OCI-LY3 (cell line): ENCODE data around the gene DDX20.
A peak's percentile ranks its signal among the peaks of the same experiment; 100 is the strongest.

Source experiments
- EZH2phosphoT487 ChIP-seq: fragments of 200-600 bp; shearing (Covaris generic); IDR thresholded peaks from 2 replicates; pipeline ENCODE4 v1.6.1; 2018; ENCODE audit warnings: antibody characterized with exemption, mixed run types, low read depth
- TF ChIP-seq, protein P1 (sequence below): fragments of 200-600, 300-600 bp; sonication (generic); IDR thresholded peaks from 2 replicates; pipeline ENCODE4 v1.5.1; 2014; ENCODE audit warnings: antibody characterized with exemption, low read length, low read depth

DNA sequence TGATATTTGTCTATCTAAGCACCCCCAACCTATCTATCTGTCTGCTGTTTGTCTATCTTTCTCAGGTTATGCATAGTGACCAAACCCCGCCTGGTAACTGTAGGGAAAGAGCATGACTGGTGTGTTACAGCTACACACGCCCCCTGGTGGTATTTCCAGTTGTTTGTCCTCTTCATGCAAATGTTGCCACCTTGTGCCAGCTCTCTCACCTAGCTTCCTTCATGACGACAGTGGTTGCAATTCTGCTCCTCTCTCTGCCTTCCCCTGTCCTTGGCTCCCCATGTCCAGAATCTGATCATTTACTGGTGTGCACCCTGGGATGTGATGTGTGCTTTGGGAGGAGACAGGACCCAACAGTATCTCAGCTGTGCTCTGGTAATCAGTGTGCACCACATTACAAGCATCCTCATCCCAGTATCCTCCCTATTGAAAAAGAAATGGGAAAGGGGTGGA is 8.4 kb upstream of the DDX20 start:
- TF ChIP-seq, protein P1, sequence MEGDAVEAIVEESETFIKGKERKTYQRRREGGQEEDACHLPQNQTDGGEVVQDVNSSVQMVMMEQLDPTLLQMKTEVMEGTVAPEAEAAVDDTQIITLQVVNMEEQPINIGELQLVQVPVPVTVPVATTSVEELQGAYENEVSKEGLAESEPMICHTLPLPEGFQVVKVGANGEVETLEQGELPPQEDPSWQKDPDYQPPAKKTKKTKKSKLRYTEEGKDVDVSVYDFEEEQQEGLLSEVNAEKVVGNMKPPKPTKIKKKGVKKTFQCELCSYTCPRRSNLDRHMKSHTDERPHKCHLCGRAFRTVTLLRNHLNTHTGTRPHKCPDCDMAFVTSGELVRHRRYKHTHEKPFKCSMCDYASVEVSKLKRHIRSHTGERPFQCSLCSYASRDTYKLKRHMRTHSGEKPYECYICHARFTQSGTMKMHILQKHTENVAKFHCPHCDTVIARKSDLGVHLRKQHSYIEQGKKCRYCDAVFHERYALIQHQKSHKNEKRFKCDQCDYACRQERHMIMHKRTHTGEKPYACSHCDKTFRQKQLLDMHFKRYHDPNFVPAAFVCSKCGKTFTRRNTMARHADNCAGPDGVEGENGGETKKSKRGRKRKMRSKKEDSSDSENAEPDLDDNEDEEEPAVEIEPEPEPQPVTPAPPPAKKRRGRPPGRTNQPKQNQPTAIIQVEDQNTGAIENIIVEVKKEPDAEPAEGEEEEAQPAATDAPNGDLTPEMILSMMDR = peak; percentile 56
- no peak for TF ChIP-seq EZH2phosphoT487
